ENCODE data around the gene HCFC1R1.

Gene HCFC1R1

DNA sequence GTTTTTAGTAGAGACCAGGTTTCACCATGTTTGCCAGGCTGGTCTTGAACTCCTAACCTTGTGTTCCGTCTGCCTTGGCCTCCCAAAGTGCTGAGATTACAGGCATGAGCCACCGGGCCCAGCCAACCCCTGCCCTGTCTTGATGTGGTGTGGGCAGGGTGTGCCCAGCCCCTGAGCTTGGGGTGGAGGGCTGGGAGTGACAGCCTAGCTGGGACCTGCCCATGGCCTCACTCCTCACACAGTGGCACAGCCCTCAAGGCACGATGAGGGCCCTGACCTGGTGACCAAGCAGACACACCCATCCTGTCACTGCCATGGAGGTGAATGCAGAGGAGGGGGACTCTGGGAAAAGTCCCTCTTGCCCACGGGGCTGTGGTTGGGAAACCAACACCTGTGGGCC lies 44.7 kb upstream of the HCFC1R1 start:
- DNase-seq (ENCODE audit: low read depth): no peak
- TF ChIP-seq, protein P1, sequence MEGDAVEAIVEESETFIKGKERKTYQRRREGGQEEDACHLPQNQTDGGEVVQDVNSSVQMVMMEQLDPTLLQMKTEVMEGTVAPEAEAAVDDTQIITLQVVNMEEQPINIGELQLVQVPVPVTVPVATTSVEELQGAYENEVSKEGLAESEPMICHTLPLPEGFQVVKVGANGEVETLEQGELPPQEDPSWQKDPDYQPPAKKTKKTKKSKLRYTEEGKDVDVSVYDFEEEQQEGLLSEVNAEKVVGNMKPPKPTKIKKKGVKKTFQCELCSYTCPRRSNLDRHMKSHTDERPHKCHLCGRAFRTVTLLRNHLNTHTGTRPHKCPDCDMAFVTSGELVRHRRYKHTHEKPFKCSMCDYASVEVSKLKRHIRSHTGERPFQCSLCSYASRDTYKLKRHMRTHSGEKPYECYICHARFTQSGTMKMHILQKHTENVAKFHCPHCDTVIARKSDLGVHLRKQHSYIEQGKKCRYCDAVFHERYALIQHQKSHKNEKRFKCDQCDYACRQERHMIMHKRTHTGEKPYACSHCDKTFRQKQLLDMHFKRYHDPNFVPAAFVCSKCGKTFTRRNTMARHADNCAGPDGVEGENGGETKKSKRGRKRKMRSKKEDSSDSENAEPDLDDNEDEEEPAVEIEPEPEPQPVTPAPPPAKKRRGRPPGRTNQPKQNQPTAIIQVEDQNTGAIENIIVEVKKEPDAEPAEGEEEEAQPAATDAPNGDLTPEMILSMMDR (IDR thresholded peaks at IDR 0.05; ENCODE audit: low read depth, low read length, missing control alignments): no peak
- in situ Hi-C loops (cut with HindIII; ENCODE audit: low sequenced_read_pairs): loop anchor here (5.0 kb wide), 1 partner anchor 84 kb away; no protein-coding TSS in a partner anchor
- H3K4me3 ChIP-seq (ENCODE audit: low read depth, low read length): no peak overlapping the region

DNA sequence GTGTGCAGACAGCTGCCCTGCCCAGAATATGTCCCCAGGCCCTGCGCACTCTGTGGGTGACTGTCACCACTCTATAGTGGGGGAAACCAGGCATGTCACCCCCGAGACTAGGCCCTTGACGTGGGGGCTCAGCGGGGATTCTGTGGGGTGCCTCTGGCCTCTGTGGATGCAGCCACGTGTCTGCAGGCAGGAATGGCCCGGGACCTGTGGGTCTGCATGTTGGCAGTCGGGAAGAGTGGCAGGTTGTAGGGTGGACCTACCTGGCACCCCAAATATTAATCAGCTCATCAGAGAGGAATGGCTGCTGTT lies 42.7 kb upstream of the HCFC1R1 start:
- H3K4me3 ChIP-seq (ENCODE audit: low read depth, low read length): no peak overlapping the region
- TF ChIP-seq, protein P1 (IDR thresholded peaks at IDR 0.05; ENCODE audit: low read depth, low read length, missing control alignments): no peak
- DNase-seq (ENCODE audit: low read depth): no peak
- in situ Hi-C loops (cut with HindIII; ENCODE audit: low sequenced_read_pairs): loop anchor here (5.0 kb wide), 1 partner anchor 86 kb away; no protein-coding TSS in a partner anchor

DNA sequence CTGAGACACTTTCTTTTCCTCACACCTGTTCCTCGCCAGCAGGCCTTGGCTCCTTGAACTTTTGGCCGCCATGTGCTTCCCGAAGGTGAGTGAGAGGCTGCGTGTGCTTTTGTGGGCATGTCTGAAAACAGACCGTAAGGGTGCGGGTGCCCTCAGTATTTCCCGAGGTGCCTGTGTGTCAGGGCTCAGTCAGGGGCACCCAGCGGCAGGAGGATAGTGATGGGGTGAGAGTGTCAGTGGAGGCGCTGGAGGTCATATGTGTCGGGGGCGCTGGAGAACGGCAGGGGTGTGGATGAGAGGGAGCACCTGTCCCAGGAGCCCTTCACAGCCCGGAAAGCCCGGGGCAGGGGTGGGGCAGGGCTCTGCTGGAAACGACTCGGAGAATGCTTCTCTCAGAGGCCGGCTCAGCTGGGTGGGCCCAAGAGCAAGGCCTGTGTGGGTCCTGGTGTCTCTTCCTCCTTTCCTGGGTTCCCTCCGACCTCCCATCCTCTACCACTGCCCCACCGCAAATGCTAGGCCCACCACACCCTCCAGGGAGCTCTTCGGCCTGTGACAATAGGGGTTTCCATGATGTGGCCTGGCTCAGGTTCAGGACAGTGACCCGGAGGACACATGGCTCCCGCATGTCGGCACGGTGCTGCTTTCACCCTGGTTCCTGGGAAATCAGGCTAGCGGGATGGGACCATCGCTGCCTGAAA lies 42.1 kb upstream of the HCFC1R1 start:
- in situ Hi-C loops (cut with HindIII; ENCODE audit: low sequenced_read_pairs): loop anchor here (5.0 kb wide), 1 partner anchor 86 kb away; no protein-coding TSS in a partner anchor
- H3K4me3 ChIP-seq (ENCODE audit: low read depth, low read length): no peak overlapping the region
- DNase-seq (ENCODE audit: low read depth): no peak
- TF ChIP-seq, protein P1 (IDR thresholded peaks at IDR 0.05; ENCODE audit: low read depth, low read length, missing control alignments): no peak

DNA sequence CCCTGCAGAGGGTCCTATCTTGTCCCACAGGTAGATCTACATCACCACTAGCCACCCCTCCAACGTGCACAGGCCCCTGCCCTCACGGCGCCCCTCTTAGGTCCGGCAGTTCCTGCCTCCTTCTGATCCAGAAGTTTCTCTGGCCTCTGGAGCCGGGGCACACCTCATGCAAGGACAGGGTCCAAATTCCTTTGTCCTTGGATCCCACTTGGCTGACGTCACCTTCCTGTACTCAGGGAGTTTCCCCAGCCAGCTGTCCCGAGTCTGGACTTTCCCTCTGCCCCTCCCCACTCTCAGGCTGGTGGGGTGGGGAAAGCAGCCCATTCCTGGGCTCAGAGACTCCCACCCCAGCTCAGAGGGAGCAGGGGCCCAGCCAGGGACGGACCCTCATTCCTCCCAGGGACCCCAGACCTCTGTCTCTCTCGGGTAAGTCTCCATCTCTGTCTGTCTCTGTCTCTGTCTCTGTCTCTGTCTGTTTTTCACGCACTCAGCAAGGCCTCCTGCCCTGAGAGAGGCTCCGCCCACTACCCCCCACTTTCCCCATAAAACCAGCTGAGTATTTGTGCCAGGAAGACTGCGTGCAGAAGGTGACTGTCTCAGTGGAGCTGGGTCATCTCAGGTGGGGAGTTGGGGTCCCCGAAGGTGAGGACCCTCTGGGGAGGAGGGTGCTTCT lies 41.5 kb upstream of the HCFC1R1 start, which contains the start of gene IL32:
TSS of gene IL32 (plus strand) at position 572 of the 673 bp plus-strand sequence. CDS start 172 bp downstream, outside the sequence.
- H3K4me3 ChIP-seq (ENCODE audit: low read depth, low read length): no peak within 1 kb of the TSS
- DNase-seq (ENCODE audit: low read depth): peak; percentile 34
- TF ChIP-seq, protein P1 (IDR thresholded peaks at IDR 0.05; ENCODE audit: low read depth, low read length, missing control alignments): no peak
- in situ Hi-C loops (cut with HindIII; ENCODE audit: low sequenced_read_pairs): loop anchor here (5.0 kb wide), 1 partner anchor 87 kb away; no protein-coding TSS in a partner anchor

DNA sequence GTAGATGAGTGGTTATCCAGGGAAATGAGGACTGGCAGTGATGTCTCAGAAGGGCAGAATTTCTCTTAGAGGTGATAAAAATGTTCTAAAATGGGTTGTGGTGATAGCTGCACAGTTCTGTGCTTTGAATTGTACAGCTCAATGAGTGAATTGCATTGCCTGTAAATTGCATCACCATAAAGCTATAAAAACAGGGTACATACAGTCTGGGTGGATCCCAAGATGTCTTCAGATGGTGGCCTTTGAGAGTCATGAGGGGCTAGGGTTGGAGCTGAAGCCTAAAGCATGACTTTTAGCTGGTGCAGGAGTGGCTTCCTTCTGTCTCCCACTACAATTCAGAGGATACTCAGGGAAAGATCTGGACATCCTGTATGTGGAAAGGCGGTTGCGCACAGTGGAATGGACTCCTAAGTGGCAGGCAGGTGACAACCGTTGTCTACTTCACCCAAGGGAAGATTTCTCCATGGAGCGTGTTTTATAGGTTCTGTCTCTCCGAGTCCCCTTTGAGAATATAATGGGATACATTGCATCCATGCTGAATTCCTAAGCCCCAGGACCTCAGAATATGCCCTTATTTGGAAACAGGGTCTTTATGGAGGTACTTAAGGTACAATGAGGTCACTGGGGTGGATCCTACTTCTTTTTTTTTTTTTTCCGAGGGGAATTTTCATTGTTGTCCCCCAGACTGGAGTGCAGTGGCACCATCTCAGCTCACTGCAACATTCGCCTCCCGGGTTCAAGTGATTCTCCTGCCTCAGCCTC lies 40.1 kb upstream of the HCFC1R1 start:
- TF ChIP-seq, protein P1 (IDR thresholded peaks at IDR 0.05; ENCODE audit: low read depth, low read length, missing control alignments): no peak
- no peak overlapping the region for H3K4me3 ChIP-seq (ENCODE audit: low read depth, low read length)
- in situ Hi-C loops (cut with HindIII; ENCODE audit: low sequenced_read_pairs): loop anchor here (5.0 kb wide), 1 partner anchor 33 kb away; the partner anchor contains the start of gene ZSCAN10
- DNase-seq (ENCODE audit: low read depth): no peak

DNA sequence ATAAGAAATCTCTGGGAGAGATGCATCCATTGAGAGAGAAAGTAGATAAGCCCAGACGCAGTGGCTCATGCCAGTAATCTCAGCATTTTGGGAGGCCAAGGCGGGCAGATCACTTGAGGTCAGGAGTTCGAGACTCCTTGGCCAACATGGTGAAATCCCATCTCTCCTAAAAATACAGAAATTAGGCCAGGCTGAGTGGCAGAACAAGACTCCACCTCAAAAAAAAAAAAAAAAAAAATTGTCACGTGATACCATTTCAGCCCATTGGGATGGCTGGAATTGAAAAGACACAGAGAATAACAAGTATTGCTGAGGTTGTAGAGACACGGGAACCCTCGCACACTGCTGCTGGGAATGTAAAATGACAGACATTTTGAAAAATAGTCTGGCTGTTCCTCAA lies 38.8 kb upstream of the HCFC1R1 start:
- in situ Hi-C loops (cut with HindIII; ENCODE audit: low sequenced_read_pairs): loop anchor here (5.0 kb wide), 1 partner anchor 35 kb away; the partner anchor contains the start of gene ZSCAN10
- TF ChIP-seq, protein P1 (IDR thresholded peaks at IDR 0.05; ENCODE audit: low read depth, low read length, missing control alignments): no peak
- no peak for DNase-seq (ENCODE audit: low read depth)
- H3K4me3 ChIP-seq (ENCODE audit: low read depth, low read length): no peak overlapping the region
